Amniotic stem cell (primary cell): ENCODE data around the gene TCHH.
"Not testable (repeated sequence)": the region's sequence is repeated elsewhere in the genome, so short reads cannot be mapped to it uniquely, and the experiment has no call there.

Experiments
- DNase-seq: peaks from one replicate; lab custom pipeline; 2025; lab: John Stamatoyannopoulos, UW

TCHH gene

DNA sequence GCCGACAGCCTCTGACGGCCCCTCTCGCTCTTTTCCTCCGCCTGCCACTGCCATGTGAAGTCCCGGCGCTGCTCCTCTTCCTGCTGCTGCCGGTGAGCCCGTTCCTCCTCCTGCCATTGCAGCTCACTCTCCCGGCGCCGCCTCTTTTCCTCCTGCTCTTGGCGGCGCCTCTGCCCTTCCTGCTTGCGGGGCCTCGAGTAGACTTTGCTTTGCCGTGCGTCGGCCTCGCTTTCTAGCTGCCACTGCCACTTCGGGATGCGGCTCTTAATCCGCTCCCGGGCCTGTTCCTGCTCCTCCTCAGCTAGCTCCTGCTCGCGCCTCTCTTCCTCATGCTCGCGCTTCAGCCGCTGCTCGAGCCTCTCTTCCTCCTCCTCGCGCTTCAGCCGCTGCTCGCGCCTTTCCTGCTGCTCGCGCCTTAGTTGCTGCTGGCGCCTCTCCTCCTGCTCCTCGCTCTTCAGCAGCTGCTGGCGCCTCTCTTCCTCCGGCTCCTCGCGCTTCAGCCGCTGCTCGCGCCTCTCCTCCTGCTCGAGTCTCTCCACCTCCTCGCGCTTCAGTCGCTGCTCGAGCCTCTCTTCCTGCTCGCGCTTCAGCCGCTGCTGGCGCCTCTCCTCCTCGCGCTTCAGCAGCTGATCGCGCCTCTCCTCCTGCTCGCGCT lies 4.3 kb downstream of the TCHH start:
- DNase-seq, result no peak

DNA sequence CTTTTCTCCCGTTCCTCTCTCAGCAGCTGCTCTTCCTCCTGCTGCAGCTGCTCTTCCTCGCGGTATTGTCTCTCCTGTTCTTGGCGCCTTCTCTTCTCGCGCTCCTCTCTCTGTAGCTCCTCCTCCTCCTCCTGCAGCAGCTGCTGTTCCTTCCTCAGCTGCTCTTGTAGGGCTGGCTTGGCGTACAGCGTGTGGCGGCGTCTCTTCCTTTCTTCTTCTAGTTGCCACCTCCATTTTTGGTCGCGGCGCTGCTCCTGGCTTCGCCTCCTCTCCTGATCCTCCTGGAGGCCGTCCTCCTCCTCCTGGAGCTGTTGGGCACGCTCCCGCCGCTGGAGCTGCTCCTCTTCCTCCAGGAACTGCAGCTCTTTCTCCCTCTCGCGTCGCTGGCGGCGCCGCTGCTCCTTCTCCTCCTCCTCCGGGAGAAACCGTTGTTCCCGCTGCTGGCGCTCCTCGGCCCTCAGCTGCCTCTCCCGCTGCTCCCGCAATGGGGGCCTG lies 4.8 kb downstream of the TCHH start:
- DNase-seq, result no peak

DNA sequence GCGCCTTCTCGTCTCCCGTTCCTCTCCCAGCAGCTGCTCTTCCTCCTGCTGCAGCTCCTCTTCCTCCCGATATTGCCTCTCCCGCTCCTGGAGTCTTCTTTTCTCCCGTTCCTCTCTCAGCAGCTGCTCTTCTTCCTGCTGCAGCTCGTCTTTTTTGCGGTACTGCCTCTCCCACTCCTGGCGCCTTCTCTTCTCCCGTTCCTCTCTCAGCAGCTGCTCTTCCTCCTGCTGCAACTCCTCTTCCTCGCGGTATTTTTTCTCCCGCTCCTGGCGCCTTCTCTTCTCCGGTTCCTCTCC lies 5.3 kb downstream of the TCHH start:
- DNase-seq, result no peak

DNA sequence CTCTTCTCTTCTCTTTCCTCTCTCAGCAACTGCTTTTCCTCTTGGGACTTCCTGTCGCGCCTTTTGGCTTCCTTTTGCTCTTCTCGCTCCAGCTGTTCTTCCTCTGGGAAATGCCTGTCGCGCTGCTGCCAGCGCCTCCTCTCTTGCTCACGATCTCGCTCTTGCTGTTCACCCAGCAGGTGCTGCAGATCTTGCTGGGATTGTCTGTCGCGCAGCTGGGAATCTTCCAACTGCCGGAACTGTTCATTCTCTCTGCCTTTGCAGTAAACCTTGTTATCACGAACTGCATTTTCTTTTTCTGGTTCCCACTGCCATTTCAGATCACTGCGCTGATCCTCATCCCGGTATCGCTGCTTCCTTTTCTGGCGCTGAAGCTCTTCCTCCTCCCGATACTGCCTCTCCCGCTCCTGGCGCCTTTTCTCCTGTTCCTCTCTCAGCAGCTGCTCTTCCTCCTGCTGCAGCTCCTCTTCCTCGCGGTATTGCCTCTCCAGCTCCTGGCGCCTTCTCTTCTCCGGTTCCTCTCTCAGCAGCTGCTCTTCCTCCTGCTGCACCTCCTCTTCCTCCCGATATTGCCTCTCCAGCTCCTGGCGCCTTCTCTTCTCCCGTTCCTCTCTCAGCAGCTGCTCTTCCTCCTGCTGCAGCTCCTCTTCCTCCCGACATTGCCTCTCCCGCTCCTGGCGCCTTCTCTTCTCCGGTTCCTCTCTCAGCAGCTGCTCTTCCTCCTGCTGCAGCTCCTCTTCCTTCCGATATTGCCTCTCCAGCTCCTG lies 5.8 kb downstream of the TCHH start:
- no peak for DNase-seq

DNA sequence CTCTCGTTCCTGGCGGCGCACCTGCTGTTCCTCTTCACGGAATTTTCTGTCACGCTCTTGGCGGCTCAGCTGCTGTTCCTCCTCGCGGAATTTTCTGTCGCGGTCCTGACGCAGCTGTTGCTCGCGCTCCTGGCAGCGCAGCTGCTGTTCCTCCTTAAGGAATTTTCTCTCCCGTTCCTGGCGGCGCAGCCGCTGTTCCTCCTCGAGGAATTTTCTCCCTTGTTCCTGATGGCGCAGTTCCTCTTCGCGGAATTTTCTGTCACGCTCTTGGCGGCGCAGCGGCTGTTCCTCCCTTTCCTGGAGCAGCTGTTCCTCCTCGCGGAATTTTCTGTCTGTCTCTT lies 6.4 kb downstream of the TCHH start:
- DNase-seq, result no peak

DNA sequence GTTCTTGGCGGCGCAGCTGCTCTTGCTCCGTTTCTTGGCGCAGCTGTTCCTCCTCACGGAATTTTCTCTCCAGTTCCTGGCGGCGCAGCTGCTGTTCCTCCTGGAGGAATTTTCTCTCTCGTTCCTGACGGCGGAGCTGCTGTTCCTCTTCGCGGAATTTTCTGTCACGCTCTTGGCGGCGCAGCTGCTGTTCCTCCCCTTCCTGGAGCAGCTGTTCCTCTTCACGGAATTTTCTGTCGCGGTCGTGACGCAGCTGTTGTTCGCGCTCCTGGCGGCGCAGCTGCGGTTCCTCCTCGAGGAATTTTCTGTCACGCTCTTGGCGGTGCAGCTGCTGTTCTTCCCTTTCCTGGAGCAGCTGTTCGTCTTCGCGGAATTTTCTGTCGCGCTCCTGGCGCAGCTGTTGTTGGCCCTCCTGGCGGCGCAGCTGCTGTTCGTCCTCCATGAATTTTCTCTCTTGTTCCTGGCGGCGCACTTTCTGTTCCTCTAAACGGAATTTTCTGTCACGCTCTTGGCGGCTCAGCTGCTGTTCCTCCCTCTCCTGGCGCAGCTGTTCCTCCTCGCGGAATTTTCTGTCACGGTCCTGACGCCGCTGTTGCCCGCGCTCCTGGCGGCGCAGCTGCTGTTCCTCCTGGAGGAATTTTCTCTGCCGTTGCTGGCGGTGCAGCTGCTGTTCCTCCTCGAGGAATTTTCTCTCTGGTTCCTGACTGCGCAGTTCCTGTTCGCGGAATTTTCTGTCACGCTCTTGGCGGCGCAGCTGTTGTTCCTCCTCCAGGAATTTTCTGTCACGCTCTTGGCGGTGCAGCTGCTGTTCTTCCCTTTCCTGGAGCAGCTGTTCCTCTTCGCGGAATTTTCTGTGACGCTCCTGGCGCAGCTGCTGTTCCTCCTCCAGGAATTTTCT lies 7.0 kb downstream of the TCHH start:
- no peak for DNase-seq

DNA sequence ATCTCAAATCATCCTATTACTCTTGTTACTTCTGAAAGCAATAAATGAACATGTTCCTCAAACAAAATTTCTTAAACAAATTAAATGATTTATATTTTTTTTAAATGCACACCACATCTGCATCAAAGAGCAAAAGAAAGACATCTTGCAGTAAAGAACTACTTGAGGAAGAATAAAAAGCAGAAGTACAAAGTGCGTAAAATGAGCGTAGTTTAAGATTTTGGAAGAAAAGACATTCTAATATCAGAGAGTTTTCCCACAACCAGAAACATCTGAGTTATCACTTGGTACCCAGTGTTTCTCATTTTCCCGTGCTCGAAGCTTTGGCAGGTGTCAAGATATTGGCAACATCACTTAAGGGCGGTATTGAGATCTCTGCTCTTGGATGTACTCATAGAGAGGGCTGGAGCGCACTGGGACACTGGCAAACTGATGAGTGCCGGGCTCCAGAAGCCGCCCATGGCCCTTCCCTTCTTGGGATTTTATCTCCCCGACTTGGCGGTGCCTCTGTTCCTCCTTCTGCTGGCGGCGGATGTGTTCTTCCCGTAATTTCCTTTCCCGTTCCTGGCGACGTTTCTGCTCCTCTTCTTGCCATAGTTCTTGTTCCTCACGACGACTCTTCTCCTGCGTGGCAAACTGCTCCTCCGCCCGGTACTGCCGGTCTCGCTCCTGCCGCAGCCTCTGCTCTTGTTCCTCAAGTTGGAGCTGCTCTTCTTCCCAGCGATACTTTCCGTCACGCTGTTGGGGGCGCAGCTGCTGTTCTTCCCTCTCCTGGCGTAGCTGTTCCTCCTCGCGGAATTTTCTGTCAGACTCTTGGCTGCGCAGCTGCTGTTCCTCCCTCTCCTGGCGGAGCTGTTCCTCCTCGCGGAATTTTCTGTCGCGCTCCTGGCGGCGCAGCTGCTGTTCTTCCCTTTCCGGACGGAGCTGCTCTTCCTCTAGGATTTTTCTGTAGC lies 7.9 kb downstream of the TCHH start:
- no peak for DNase-seq

DNA sequence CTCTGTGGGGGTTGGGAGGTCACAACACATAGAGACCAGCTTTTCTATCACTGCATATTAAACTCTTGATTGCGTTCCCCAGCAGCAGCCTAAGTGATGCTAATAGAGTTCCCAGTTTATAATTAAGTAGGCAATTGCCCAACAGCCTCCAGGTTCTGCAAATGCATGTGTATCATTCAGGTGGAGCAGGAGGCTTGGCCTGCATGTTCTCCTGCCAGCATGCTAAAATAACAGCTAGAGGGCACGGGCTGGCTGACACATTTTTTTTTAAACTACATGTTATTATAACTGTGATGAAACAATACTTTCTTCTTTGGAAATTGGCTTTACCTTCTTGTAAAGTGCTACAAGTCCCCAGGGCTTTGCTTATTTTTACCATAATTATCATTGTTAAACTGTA lies 10.4 kb downstream of the TCHH start:
- DNase-seq, result no peak

DNA sequence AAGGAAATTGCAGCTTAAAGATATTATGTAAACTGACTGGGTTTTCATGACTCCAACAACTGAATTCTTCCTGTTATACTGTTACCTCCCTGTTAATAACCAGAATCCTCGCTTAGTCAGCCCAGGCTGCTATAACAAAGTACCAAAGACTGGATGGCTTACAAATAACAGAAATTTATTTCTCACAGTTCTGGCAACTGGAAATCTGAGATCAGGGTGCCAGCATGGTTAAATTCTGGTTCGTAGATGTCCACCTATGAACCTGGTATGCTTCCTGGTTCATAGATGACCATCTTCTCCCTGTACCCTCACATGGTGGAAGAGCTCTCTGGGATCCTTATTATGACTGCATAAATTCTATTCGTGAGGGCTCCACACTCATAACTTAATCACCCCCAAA lies 18.3 kb downstream of the TCHH start:
- no peak for DNase-seq

DNA sequence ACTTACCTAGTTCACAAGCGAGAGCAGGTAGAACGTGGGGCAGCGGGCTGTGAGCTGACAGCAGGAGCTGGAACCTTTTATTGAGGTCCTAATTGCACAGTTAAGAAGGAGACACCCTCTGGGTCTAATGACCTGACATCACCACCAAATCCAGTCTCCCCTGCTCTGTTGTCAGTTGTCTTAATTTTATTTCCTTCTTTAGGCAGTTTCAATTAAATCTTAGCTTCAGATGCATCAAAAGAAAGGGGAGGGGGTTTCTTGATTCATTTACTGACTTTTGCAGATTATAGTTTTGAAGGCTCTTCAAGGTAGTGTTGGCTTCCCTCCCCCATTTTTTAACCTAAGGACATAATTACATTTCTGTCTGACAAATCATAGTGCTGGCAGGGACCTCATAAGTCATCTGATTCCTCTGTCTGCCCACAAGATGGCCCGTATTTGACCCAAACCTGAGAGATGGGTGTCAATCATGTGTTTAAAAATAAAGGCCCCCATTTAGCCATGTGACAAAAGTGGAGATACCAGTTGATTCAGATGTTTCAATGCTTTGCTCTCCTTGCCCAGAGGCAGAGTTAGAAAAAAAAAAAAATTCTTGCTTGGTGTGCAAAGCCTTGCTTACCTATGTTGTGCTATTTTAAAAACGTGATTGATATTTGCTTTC lies 26.1 kb downstream of the TCHH start, which contains the start of gene TCHHL1:
TSS of gene TCHHL1 (minus strand) at position 51 of the 661 bp plus-strand sequence. CDS start 921 bp downstream, outside the sequence.
- no peak for DNase-seq

DNA sequence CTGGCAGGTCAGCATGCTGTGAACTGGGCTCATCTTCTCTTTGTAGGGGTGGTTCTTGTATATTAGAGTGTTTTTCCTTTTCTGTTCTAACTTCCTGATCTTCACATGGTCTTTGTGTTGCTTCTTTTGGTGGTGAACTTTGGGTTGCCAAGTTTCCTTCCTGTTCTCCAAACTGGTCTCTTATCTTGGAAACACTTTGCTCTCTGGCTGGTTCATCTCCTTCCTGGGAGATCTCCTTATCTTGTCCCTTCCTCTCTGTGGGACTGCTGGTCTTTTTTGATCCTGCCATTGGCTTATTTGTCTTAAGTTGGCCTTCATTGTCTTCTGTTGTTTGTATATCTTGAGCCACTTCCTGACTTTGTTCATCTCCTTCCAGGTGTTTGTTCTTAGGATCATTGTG lies 28.5 kb downstream of the TCHH start:
- DNase-seq, result no peak

DNA sequence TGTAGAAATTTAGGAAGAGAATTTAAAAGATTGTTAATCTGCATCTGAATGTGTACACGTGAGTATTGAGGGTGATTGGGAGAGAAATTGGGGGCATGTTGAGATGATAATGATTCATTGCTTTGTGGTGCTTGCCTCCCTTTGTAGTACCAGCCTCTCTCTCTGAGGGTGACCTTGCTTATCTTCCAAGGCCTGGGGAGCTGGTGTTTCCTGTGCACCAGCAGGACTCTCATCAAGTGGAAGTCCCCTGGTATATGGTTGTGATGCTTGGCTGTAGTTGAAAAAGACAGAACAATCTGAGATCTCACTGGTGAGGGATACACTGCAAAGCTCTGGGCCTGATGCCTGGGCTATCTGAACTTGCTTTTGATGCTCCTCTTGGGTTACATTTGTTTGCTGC lies 30.4 kb downstream of the TCHH start:
- no peak for DNase-seq

DNA sequence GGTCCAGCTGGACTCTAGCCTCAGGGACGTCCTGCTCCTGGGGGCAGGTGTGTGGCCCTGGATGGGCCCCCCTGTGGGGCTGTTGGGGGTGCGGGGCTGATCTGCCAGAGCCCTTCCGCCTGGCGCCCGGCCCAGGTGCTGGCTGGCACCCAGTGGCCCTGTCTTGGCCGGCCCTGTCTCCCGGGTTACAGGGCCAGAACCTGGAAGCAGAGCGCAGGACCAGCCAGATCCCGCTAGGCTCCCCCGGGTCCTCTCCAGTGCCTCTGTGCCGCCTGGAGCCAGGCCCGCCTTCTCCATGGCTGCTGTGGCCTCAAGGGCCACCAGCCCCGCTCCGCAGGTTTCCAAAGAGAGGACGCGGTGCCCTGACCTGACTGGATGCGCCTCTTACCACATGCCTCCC lies 34.2 kb downstream of the TCHH start:
- DNase-seq, result not testable (repeated sequence)

DNA sequence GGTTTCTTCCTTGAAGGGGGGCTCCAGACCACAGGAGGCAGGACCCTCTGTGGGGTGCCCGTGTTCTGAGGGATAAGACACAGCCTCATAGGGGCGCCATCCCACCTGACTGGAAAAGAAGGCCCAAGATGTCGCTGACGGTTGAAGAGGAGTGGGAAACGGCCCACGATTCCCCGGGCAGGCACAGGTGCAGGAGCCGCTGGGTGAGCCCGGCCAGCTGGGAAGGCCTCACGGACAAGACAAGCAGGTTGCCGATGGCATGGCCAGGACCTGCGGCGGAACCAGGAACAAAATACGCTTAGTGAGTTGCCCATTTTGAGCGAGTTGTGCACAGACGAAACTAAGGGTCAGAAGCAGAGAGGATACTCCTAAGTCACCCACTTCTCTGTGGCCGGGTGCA lies 34.8 kb downstream of the TCHH start:
- not testable (repeated sequence) for DNase-seq

DNA sequence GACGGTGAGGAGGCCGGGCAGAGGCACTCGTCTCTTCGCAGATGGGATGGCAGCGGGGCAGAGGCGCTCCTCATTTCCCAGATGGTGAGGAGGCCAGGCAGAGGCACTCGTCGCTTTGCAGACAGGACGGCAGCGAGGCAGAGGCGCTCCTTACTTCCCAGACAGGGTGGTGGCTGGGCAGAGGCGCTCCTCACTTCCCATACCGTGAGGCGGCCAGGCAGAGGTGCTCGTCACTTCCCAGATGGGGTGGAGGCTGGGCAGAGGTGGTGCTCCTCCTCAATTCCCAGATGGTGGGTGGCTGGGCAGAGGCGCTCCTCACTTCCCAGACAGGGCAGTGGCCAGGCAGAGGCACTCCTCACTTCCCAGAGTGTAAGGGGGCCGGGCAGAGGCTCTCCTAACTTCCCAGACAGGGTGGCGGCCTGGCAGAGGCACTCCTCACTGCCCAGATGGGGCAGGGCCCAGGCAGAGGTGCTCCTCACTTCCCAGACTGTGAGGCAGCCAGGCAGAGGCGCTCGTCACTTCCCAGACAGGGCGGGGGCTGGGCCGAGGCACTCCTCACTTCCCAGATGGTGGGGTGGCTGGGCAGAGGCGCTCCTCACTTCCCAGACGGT lies 36.3 kb downstream of the TCHH start:
- DNase-seq, result no peak

DNA sequence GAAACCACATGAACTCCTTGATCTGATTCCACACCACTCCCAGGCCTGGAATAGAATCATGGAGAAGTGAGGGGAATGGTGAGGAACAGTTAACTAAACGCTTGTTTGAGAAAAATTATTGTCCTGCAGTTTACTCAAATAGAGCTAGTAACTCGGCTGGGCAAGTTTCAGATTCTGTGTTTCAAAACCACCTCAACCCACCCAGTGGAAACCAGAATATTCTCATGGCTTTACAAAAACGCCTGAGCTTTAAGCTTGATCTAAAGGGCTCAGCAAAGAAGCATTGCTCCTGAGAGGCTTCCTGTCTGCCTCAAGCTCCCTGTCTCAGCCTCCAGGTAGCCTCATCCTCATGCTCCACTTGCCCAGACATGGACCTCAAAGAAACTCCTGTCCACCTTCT lies 42.9 kb downstream of the TCHH start:
- DNase-seq, result no peak

DNA sequence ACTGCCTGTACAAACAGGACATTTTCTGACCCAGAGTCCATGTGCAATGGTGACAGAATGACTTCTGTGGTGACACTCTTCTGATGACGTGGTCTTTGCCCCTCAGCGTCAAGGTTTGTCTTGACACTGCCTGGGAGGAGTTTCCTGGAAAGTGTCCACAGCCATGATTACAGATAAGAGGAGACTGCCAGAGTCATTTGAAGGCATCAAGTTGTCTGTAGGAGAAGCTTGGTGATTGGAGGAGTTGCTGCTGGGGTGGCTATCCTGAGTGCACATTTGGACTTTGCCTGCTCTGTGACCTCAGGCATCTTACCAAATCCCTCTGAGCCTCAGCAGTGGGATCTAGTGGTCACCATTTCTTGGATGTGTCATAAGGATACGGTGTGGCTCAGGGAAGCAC lies 44.1 kb downstream of the TCHH start:
- DNase-seq, result no peak

DNA sequence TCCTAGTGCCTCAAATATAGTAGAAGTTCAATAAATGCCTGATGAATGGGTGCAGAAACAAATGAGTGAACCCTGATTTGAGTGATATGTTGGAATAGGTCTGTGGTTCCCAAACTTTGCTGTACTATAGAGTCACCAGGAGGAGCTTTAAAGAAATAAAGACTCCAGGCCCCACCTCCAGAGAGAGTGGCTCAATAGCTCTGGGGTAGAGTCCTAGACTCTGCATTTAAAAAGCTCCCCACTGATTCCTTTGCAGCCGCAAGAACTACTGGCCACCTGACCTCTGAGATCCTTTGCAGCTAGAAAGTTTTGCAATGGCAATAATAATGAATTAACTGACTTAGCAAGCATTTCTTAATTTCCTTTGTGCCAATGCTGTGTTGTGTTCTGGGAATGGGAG lies 47.3 kb downstream of the TCHH start:
- no peak for DNase-seq

DNA sequence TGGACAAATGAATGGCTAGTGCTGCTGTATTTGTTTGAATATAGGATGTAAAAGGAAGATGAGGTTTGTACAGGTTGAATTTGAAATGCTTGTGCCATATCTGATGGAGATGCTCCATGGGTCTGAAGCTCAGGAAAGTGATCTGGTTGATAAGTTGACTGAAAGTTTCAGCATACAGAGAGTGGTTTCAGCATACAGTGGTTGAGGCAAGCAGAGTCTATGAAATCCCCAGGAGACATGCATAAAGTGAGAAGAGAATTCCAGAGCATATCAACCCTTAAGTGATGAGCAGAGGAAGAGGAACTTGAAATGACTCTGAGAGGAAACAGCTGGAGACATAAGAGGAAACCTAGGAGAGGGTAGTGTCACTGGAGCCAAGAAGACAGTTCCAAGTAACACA lies 48.1 kb downstream of the TCHH start:
- DNase-seq, result no peak

DNA sequence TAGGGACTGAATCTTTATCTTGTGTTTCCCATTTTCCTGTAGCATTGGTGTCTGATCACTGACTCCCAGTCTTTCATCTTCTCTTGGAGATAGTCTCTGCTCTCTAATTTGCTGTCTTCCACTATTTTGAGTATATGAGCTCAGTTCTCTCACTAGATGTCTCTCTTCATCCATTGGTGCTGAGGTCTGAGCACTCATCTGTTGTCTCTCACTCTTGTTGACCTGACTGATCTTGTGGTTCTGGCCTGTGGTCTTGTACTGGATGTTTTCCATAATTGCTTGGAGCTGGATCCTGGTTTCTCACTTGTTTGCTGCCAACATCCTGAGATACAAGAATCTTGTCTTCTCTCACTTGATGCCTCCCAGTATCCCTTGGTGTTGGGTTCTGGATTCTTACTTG lies 53.3 kb downstream of the TCHH start:
- no peak for DNase-seq
